NCI-H69 (cell line): ENCODE measurements around the gene CNTNAP2.

Source experiments
- DNase-seq: peaks from one replicate; lab custom pipeline; 2025; lab: John Stamatoyannopoulos, UW

The CNTNAP2 gene

GRCh38 chr7:146296028-146296427 lies 179.4 kb downstream of the CNTNAP2 start:
- DNase-seq, result no peak

GRCh38 chr7:146314962-146315361 lies 198.4 kb downstream of the CNTNAP2 start:
- no peak for DNase-seq

GRCh38 chr7:146319629-146320028 lies 203.0 kb downstream of the CNTNAP2 start:
- no peak for DNase-seq

DNA sequence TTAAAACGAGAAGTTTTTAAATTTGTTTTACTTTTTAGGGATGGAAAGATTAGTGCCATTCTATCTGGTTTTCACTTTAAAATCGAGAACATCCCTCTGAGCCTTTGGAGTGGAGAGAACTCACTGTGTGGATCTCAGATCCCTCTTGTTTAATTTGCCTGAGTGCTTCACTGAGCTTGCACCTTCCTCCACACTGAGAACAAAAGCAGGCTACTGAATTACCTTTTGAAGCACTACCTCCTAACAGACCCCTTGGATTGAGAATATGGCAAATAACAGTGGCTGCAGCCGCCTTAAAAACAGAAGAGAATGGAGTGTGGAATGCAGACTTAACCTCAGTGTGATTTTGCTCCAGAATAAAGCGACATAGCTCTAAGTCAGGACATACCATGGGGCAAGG lies 204.7 kb downstream of the CNTNAP2 start:
- DNase-seq, result no peak

DNA sequence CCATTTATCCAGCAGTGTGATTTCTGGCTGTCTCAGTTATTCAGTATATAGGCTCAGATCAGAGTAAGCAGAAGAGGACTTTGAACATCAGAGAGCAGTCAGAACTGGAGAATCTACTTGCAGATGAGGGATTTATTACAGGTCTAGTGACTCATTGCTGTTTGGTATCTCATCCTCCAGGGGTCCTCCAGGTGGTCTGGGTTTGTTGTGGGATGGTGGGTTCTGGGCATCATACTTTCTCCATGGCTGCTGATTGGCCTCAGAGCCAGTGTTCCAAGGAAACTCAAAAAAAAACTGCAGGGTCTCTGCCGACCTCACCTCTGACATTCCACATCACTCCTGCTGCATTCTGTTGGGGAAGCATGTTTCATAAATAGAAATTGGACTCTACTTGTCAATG lies 214.8 kb downstream of the CNTNAP2 start:
- no peak for DNase-seq

DNA sequence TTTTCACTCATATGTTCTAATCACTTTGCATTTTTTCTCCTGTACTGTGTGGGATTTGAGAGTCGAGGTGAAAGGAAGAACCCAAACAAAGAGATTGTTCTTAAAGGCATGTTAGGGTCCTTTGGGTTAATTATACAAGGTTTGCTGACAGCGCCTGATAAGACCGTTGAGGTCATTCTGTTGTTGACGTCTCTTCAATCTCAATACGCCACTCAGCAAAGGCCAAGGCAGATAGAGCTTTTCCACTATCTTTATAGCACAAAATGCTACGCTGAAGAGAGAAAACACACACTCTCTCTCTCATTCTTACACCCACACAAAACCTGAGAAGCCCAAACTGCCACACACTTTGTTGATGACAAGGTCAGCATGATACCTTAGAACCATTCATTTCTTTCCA lies 228.7 kb downstream of the CNTNAP2 start:
- DNase-seq, result no peak

DNA sequence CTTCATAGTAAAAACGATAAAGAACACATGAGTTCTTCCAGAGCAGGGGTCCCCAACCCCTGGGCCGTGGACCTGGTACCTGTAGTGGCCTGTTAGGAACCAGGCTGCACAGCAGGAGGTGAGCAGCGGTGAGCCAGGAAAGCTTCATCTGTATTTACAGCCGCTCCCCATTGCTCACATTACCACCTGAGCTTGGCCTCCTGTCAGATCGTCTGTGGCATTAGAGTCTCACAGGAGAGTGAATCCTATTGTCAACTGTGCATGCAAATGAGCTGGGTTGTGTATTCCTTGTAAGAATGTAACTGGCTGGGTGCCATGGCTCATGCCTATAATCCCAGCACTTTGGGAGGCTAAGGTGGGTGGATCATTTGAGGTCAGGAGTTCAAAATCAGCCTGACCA lies 229.5 kb downstream of the CNTNAP2 start:
- DNase-seq, result peak; percentile 11

- DNase-seq, result peak; percentile 83
Observed at GRCh38 chr7:146355216-146355615, 238.6 kb downstream of the CNTNAP2 start.

- DNase-seq, result no peak
Observed at GRCh38 chr7:146359176-146359575, 242.6 kb downstream of the CNTNAP2 start.

DNA sequence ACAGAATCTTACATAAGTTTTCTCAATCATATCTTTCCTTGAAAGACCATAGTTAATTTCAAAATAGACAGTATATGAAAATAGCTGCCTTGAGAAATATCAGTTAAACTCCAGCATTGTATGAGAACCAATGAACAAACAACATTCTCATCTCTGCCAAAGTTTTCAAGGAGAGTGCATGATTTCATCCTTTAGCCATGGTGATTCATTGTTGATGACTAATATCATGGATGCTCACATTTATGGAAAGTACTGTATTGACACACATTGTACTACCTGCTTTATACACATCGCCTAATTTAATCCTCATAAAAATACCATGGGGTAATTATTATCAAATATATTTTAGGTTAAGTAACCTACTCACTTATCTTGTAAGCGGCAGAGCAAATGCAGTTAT lies 250.3 kb downstream of the CNTNAP2 start:
- no peak for DNase-seq

- no peak for DNase-seq
Observed at GRCh38 chr7:146370171-146370570, 253.6 kb downstream of the CNTNAP2 start.

DNA sequence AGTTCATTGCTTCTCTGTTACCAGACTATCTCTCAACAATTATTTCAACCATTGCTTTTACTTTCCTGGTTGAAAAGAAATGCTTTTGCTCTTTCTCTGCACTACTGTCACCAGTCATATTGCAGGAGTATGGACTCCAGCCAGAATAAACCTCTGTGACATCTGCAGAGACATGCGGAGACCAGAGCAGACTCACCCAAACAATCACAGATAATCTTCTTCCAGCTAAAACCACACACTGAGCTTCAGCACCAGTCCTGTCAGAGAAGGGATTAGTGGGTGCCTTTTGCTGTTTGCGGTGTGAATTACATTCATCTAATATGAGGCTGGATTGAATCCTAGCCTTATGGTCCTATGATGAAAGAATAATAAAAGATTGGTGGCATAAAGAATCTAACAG lies 258.6 kb downstream of the CNTNAP2 start:
- peak; percentile 42 for DNase-seq

- DNase-seq, result no peak
Observed at GRCh38 chr7:146378196-146378595, 261.6 kb downstream of the CNTNAP2 start.

- DNase-seq, result no peak
Observed at GRCh38 chr7:146387140-146387539, 270.5 kb downstream of the CNTNAP2 start.

- no peak for DNase-seq
Observed at GRCh38 chr7:146388928-146389327, 272.3 kb downstream of the CNTNAP2 start.

DNA sequence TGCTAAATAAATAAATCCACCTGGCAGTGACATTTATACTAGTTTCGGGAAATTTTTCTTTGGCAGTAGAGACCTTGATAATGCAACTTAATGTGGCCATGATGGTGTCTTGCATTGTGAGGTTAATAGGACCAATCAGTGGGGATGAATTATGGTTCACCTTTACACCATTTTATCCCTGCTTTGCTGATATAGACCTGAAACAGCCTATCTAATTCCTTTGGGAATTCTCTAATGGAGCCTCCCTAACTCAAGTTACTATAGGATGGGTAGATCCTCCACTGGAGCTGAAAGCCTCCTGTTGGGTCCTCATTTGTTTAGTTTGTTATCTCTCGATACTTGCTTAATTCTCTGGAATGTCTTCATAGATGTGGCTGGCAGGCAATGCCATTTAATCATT lies 276.7 kb downstream of the CNTNAP2 start:
- DNase-seq, result peak; percentile 34

GRCh38 chr7:146397141-146397540 lies 280.5 kb downstream of the CNTNAP2 start:
- DNase-seq, result no peak

DNA sequence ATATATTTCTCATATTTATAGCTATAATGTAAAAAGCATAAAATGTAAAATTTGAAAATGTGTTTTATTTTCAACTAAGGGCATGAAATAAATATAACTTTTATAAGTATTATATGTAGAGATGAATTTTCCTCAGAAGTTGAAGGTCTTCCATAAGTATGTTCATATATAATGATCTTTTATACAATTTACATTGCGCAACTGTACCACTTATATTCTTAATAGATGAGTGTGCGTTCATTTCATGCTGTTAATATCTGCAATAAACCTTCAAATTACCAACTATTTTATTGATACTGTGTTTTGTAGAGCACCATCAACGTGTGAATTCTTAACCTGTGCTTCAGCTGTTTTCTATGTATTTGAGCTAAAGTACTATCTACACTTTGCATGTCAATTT lies 285.3 kb downstream of the CNTNAP2 start:
- DNase-seq, result no peak

DNA sequence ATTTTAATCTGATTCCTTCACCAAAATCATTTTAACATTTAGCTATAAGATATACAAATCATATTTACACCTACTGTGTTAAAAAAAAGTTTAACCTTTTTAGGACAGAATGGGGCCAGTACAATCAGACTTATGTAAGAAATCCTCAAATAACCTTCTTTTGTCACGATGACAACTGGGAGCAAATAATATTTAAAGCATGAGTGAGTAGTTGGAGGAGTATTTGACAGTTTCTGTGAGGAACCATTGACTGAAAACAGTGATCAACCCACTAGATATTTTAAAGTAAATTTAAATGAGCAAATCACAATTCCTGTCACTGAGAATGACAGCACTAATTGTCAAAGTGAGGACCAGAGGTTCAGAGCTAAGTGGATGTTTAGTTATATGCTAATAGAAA lies 289.1 kb downstream of the CNTNAP2 start:
- DNase-seq, result no peak

DNA sequence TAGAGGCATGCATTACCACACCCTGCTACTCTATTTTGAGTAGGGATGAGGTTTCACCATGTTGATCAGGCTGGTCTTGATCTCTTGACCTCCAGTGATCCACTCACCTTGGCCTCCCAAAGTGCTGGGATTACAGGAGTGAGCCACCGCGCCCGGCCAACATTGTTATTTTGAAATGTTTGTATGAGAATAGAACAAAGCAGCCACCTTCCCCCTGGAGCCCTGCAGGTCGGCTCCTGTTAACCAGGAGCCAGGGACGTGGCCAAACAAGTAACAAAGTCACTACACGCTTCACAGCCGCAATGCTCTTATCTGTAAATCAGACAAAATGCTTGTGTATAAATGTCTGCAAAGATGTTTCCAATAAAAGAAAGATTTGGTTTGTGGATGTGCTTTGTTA lies 295.4 kb downstream of the CNTNAP2 start:
- DNase-seq, result no peak

DNA sequence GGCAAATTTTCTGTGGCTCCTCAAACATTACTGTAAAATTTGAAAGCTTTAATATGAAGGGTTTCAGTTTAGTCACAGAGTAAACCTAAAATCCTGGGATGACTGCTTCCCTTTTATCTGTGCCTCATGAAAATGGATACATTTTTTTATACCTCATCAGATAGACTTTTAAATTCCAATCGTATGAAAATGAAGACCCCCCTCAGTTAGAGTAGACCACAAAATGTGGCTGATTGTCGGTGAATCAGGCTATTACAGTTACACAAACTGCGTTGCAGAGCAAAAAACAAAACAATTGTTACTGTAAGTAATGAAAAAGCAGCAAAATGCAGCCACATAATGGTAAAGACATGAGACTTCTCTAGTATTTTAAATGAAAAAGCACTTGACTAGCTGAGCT lies 296.2 kb downstream of the CNTNAP2 start:
- DNase-seq, result no peak

DNA sequence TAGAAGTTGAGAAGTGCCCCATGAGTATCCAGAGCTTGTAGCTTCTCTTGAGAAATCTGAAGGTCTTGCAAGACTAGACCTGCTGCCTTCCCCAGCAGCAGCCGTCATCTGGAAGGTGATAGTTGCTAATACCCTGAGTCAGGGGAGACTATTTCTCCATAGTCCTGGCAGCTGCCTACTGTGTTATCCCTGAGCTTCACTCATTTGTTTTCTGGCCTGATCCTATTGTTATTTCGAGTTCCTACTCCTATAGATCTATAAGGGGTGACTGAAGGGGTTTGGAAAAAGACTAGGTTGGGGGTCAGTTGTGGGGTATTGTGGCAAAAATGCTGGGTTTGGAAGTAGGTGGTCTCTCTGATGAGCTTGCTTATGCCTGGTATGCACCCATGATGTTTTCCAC lies 297.8 kb downstream of the CNTNAP2 start:
- no peak for DNase-seq

- DNase-seq, result no peak
Observed at GRCh38 chr7:146414937-146415336, 298.3 kb downstream of the CNTNAP2 start.

DNA sequence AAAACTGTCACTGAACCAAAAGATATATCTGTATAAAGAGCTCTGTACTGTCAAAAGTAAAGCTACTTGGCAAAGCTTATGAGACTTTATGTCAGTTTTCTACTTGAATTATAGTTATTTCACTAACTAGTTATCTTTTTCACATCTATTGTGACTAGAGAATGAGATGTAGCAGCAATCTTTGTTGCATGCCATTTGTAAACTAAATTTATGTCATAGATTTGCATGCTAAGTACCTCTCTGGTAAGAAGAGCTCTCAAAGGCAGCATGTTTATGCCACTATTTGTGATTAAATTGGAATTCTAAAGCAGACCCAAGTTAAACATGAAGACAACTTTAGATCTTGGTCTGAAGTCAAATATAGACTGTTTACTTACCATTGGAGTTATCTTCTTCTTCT lies 300.6 kb downstream of the CNTNAP2 start:
- DNase-seq, result no peak

GRCh38 chr7:146423446-146423845 lies 306.8 kb downstream of the CNTNAP2 start:
- DNase-seq, result no peak
